ENCODE data around the gene MED10.

Gene MED10

DNA sequence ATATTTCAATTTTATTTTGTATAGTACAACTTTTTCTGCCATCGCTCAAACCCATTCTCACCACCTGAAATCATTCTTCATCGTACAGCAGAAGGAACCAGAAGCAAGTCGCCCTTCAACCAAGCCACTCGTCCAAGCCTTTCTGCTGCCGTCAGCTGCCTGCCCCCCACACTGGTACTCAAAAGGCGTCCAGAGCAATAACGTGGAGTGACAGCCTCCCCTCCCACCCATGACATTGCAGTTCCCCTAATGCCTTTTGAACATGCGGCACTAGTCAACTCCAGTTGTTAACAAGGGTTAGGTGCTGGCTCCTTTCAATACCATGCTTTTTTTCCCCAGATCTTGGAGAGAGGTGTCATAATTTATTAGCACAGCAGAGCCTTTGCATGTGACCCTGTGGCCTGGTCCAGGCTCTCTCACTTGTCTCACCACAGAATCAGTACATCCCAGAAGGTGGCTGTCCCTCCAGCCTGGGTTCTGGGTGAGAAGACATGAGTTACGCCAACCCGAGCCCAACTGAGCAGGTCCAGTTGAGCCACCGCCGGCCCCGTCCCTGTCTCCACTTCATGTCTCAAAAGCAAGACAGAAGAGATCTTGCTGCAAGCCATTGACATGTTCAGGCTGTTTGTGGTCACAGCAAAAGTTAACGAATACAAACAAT, 20.4 kb upstream of the MED10 start:
- H3K36me3 ChIP-seq (ENCODE audit: control insufficient read depth, insufficient read depth, low read length), result no peaks in the 10 kb centered on the region
- H3K9me3 ChIP-seq (ENCODE audit: control insufficient read depth, low read length), result no peaks in the 10 kb centered on the region
- H3K27ac ChIP-seq (ENCODE audit: low read depth, low read length, severe bottlenecking), result no peak overlapping the region
- WGBS, 2 experiments (ENCODE audit: insufficient coverage in 2 of 2), result 91 to 97% methylated on average over 11 to 12 of the region's 14 CpGs
- no peaks in the 10 kb centered on the region for H3K4me1 ChIP-seq (ENCODE audit: control insufficient read depth, insufficient read depth, low read length, poor library complexity, severe bottlenecking)
- H3K4me3 ChIP-seq (ENCODE audit: extremely low read depth, insufficient read depth, low read length, poor library complexity, severe bottlenecking), result no peak overlapping the region

DNA sequence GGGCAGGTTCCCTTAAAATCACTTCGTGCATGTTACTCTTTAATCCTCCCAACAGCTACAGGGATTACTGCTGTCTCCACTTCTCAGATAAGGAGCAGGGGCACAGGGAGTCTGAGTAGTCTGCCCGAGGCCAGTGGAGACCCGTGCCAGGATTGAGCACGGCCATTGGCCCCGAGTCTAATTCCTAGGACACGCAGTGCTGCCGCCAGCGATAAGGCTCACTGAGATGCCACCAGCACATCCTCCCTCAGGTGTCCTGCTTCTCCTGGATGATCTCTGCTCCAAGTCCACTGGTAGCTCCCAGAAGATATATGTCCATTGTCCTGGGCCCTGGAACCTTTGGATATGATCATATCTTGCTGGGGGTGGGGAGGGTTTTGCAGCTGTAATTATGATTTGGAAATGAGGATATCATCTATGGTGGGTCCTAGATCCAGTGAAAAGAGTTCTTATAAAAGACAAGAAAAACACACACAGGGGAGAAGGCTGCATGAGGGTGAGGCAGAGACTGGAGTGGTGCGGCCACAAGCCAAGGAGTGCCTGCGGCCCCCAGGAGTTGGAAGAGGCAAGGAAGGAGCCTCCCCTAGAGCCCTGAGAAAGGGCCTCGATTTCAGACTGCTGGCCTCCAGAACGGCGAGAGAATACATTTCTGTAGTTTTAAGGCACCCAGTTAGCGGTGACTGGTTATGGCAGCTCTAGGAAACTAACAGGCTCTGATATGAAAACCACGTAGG, 19.4 kb upstream of the MED10 start:
- Histone ChIP-seq H3K4me1 (ENCODE audit: control insufficient read depth, insufficient read depth, low read length, poor library complexity, severe bottlenecking) (no peaks in the 10 kb centered on the region), H3K27ac (ENCODE audit: low read depth, low read length, severe bottlenecking) (no peak overlapping the region)
- WGBS, 2 experiments (ENCODE audit: insufficient coverage in 2 of 2), result 85 to 92% methylated on average over 14 to 15 of the region's 15 CpGs

DNA sequence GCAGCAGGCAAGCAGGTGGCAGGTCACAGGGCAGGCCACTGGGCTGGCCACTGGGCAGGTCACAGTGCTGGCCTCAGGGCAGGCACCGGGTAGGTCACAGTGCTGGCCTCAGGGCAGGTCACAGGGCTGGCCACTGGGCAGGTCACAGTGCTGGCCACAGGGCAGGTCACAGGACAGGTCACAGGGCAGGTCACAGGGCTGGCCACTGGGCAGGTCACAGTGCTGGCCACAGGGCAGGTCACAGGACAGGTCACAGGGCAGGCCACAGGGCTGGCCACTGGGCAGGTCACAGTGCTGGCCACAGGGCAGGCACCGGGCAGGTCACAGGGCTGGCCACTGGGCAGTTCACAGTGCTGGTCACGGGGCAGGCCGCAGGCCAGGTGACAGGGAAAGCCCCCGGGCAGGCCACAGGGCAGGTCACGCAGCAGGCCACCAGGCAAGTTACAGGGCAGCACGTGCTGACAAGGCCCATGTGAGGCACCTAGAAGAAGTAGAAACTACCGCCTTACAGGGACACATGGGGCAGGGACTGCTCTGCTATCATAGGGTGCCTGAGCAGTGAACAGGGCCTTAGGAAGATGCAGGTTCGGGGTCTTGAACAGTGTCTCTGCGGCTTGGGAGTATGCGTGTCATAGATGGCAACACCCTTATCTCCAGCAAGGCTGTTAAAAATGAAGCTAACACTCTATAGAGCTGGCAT, 18.6 kb upstream of the MED10 start:
- Histone ChIP-seq H3K27ac (ENCODE audit: low read depth, low read length, severe bottlenecking) (no peak overlapping the region), H3K9me3 (ENCODE audit: control insufficient read depth, low read length) (no peaks in the 10 kb centered on the region), H3K36me3 (ENCODE audit: control insufficient read depth, insufficient read depth, low read length) (no peaks in the 10 kb centered on the region), H3K4me3 (ENCODE audit: extremely low read depth, insufficient read depth, low read length, poor library complexity, severe bottlenecking) (no peak overlapping the region), H3K4me1 (ENCODE audit: control insufficient read depth, insufficient read depth, low read length, poor library complexity, severe bottlenecking) (no peaks in the 10 kb centered on the region)
- 96 to 97% methylated on average over 11 of the region's 11 CpGs for WGBS, 2 experiments (ENCODE audit: insufficient coverage in 2 of 2)

More for the DNA sequence above, 19.4 kb upstream of the MED10 start:
- no peak overlapping the region for H3K4me3 ChIP-seq (ENCODE audit: extremely low read depth, insufficient read depth, low read length, poor library complexity, severe bottlenecking)
- H3K9me3 ChIP-seq (ENCODE audit: control insufficient read depth, low read length), result no peaks in the 10 kb centered on the region
- no peaks in the 10 kb centered on the region for H3K36me3 ChIP-seq (ENCODE audit: control insufficient read depth, insufficient read depth, low read length)

DNA sequence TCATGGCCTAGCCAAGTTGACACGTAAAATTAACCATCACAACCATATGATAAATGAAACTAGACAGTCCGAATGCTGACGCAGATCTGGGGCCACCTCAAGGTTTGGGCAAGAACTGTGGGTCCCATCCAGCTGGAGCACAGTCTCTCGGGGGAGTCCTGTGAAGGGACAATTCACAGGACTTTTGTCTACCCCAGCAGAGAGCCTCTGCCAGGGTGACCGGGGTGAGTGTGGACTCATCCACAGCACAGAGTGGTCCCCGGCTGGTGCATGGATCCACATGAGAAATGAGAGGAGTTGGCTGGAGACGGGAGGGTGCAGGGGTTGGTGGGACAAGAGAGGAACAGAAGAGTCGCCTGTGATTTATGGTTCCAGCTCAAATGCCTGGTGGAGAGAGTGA, 17.7 kb upstream of the MED10 start:
- H3K27ac ChIP-seq (ENCODE audit: low read depth, low read length, severe bottlenecking), result no peak overlapping the region
- WGBS, 2 experiments (ENCODE audit: insufficient coverage in 2 of 2), result 87 to 92% methylated on average over 6 of the region's 8 CpGs
- H3K4me1 ChIP-seq (ENCODE audit: control insufficient read depth, insufficient read depth, low read length, poor library complexity, severe bottlenecking), result no peaks in the 10 kb centered on the region
- no peaks in the 10 kb centered on the region for H3K9me3 ChIP-seq (ENCODE audit: control insufficient read depth, low read length)
- H3K36me3 ChIP-seq (ENCODE audit: control insufficient read depth, insufficient read depth, low read length), result no peaks in the 10 kb centered on the region
- no peak overlapping the region for H3K4me3 ChIP-seq (ENCODE audit: extremely low read depth, insufficient read depth, low read length, poor library complexity, severe bottlenecking)

DNA sequence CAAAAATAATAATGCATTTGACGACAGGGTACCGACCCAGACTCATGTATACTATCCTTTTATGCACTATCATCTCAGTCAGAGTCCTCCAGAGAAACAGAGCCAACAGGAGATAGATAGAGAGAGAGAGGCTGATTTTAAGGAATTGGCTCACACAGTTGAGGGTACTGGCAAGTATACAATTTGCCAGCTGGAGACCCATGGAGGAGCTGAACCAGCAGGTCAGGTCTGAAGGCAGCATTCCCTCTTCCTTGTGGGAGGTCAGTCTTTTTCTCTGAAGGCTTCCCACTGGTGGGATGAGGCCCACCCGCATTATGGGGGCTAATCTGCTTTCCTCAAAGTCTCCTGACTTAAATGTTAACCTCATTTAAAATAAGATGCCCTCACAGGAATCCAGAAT, 17.3 kb upstream of the MED10 start:
- WGBS, 2 experiments (ENCODE audit: insufficient coverage in 2 of 2), result 76 to 82% methylated on average over 1 to 2 of the region's 3 CpGs
- no peak overlapping the region for H3K4me3 ChIP-seq (ENCODE audit: extremely low read depth, insufficient read depth, low read length, poor library complexity, severe bottlenecking)
- no peaks in the 10 kb centered on the region for H3K36me3 ChIP-seq (ENCODE audit: control insufficient read depth, insufficient read depth, low read length)
- no peaks in the 10 kb centered on the region for H3K9me3 ChIP-seq (ENCODE audit: control insufficient read depth, low read length)
- H3K4me1 ChIP-seq (ENCODE audit: control insufficient read depth, insufficient read depth, low read length, poor library complexity, severe bottlenecking), result no peaks in the 10 kb centered on the region
- no peak overlapping the region for H3K27ac ChIP-seq (ENCODE audit: low read depth, low read length, severe bottlenecking)

DNA sequence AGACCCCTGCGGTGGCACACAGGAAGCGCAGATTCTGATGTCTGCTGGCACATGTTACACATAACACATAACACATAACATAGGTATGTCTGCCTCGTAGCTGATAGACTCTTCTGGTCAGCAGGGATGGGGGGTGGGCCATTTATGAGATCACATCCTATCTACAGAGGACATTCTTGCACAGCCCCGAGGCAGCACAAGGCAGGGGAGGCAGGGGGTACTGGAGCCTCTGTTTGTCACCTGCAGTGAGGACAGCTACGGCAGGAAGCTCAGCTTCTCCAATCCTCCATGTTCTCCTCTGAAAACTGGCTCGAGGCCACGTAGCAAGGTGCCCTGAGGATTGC, 16.7 kb upstream of the MED10 start:
- 71 to 87% methylated on average over 3 to 4 of the region's 7 CpGs for WGBS, 2 experiments (ENCODE audit: insufficient coverage in 2 of 2)
- H3K4me1 ChIP-seq (ENCODE audit: control insufficient read depth, insufficient read depth, low read length, poor library complexity, severe bottlenecking), result no peaks in the 10 kb centered on the region
- no peak overlapping the region for H3K4me3 ChIP-seq (ENCODE audit: extremely low read depth, insufficient read depth, low read length, poor library complexity, severe bottlenecking)
- H3K27ac ChIP-seq (ENCODE audit: low read depth, low read length, severe bottlenecking), result no peak overlapping the region
- no peaks in the 10 kb centered on the region for H3K36me3 ChIP-seq (ENCODE audit: control insufficient read depth, insufficient read depth, low read length)
- no peaks in the 10 kb centered on the region for H3K9me3 ChIP-seq (ENCODE audit: control insufficient read depth, low read length)

DNA sequence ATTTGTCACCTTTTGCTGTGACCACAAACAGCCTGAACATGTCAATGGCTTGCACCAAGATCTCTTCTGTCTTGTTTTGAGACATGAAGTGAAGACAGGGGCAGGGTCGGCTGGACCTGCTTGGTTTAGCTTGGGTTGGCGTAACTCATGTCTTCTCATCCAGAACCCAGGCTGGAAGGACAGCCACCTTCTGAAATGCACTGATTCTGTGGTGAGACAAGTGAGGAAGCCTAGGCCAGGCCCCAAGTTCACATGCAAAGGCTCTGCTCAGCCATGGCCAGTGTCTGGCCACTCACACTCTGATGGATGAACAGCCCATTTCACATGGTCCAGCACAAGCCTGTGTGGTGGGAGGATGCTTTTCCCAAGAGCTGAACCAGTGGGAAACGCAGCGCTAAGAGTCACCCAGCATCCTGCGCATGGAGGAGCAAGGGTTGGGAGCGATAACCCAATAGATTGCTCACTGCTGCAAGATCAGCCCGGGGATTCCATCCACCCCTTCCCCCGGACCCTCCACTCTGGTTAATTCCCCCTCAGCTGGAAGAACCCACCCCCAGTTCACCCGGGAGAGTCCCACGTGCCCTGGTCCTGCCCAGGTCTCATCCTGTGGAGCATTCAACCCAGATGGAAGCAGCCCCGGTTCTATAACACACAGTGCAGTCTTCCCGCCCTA, 16.2 kb upstream of the MED10 start:
- Histone ChIP-seq H3K9me3 (ENCODE audit: control insufficient read depth, low read length) (no peaks in the 10 kb centered on the region), H3K36me3 (ENCODE audit: control insufficient read depth, insufficient read depth, low read length) (no peaks in the 10 kb centered on the region), H3K27ac (ENCODE audit: low read depth, low read length, severe bottlenecking) (no peak overlapping the region), H3K4me3 (ENCODE audit: extremely low read depth, insufficient read depth, low read length, poor library complexity, severe bottlenecking) (no peak overlapping the region), H3K4me1 (ENCODE audit: control insufficient read depth, insufficient read depth, low read length, poor library complexity, severe bottlenecking) (no peaks in the 10 kb centered on the region)
- WGBS, 2 experiments (ENCODE audit: insufficient coverage in 2 of 2), result 88 to 91% methylated on average over 7 to 12 of the region's 12 CpGs

DNA sequence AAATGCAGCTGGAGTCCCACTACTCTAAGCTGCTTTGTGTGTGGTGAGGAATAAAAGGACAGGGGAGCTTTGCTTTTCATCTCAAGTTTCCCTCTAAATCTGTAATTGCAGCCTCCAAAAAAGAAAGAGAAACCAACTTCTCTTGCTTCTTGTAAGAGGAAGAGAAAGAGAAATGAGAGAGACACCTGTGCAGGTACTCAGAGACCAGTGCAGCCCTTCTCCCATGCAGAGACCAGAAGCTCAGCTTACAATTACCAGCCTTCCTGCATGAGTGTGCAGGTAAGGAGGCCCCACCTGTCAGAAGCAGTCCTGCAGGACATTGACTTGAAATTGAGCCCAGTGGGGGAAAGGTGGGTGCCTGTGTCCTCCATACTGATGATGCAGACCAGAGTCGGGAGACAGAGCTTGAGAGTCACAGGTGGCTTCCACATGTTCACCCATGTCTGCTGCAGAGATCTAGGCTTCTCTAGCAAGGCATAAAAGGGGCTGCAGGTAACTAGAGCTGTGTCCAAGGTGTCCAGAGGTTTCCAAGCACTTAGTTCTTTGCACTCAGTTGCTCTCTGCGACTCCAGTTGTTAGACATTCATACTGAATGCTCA, 15.3 kb upstream of the MED10 start:
- H3K36me3 ChIP-seq (ENCODE audit: control insufficient read depth, insufficient read depth, low read length), result no peaks in the 10 kb centered on the region
- no peak overlapping the region for H3K4me3 ChIP-seq (ENCODE audit: extremely low read depth, insufficient read depth, low read length, poor library complexity, severe bottlenecking)
- WGBS, 2 experiments (ENCODE audit: insufficient coverage in 2 of 2), result 77 to 85% methylated on average over 2 of the region's 2 CpGs
- H3K4me1 ChIP-seq (ENCODE audit: control insufficient read depth, insufficient read depth, low read length, poor library complexity, severe bottlenecking), result no peaks in the 10 kb centered on the region
- no peaks in the 10 kb centered on the region for H3K9me3 ChIP-seq (ENCODE audit: control insufficient read depth, low read length)
- no peak overlapping the region for H3K27ac ChIP-seq (ENCODE audit: low read depth, low read length, severe bottlenecking)

DNA sequence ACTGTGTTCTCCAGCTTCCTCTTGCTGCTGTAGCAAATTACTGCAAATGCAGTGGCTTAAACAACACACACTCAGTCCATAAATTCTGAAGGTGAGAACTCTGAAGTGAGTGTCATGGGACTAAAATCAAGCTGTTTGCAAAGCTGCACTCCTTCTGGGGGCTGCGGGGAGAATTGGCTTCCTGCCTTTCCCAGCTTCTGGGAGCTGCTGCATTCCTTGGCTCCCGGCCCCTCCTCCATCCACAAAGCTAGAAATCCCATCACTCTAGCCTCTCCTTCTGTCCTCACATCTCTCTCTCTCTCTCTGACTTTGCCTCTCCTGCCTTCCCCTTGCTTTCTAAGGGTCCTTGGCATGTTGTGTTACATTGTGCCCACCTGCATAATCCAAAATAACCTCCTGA, 14.2 kb upstream of the MED10 start:
- Histone ChIP-seq H3K4me3 (ENCODE audit: extremely low read depth, insufficient read depth, low read length, poor library complexity, severe bottlenecking) (no peak overlapping the region), H3K36me3 (ENCODE audit: control insufficient read depth, insufficient read depth, low read length) (no peaks in the 10 kb centered on the region), H3K9me3 (ENCODE audit: control insufficient read depth, low read length) (no peaks in the 10 kb centered on the region), H3K27ac (ENCODE audit: low read depth, low read length, severe bottlenecking) (no peak overlapping the region), H3K4me1 (ENCODE audit: control insufficient read depth, insufficient read depth, low read length, poor library complexity, severe bottlenecking) (no peaks in the 10 kb centered on the region)
- 29 to 63% methylated on average over 2 of the region's 2 CpGs for WGBS, 2 experiments (ENCODE audit: insufficient coverage in 2 of 2)

DNA sequence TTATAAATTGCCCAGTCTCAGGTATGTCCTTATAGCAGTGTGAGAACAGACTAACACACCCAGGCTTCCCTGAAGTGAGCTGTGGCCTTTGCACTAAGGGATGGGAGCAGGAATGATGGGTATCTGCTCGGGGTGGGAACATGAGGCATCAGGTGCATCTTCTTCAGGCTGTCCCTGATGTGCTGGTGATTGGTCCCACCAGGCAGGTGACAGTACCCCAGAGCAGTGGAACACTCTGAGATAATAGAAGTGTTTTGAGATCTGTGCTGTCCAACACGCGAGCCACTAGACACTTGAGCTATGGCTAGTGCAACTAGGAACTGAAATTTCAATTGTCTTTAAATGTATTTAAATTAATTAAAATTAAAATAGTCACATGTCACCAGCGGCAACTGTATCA, 12.8 kb upstream of the MED10 start:
- no peaks in the 10 kb centered on the region for H3K36me3 ChIP-seq (ENCODE audit: control insufficient read depth, insufficient read depth, low read length)
- no peaks in the 10 kb centered on the region for H3K9me3 ChIP-seq (ENCODE audit: control insufficient read depth, low read length)
- 83% methylated on average over 2 of the region's 4 CpGs; no CpG with 5 or more reads in 1 of the 2 experiments for WGBS, 2 experiments (ENCODE audit: insufficient coverage in 2 of 2)
- no peaks in the 10 kb centered on the region for H3K4me1 ChIP-seq (ENCODE audit: control insufficient read depth, insufficient read depth, low read length, poor library complexity, severe bottlenecking)
- H3K27ac ChIP-seq (ENCODE audit: low read depth, low read length, severe bottlenecking), result no peak overlapping the region
- no peak overlapping the region for H3K4me3 ChIP-seq (ENCODE audit: extremely low read depth, insufficient read depth, low read length, poor library complexity, severe bottlenecking)

All from mesodermal cell (in vitro differentiated cells).